ENCODE data around the gene KRT16.

DNA sequence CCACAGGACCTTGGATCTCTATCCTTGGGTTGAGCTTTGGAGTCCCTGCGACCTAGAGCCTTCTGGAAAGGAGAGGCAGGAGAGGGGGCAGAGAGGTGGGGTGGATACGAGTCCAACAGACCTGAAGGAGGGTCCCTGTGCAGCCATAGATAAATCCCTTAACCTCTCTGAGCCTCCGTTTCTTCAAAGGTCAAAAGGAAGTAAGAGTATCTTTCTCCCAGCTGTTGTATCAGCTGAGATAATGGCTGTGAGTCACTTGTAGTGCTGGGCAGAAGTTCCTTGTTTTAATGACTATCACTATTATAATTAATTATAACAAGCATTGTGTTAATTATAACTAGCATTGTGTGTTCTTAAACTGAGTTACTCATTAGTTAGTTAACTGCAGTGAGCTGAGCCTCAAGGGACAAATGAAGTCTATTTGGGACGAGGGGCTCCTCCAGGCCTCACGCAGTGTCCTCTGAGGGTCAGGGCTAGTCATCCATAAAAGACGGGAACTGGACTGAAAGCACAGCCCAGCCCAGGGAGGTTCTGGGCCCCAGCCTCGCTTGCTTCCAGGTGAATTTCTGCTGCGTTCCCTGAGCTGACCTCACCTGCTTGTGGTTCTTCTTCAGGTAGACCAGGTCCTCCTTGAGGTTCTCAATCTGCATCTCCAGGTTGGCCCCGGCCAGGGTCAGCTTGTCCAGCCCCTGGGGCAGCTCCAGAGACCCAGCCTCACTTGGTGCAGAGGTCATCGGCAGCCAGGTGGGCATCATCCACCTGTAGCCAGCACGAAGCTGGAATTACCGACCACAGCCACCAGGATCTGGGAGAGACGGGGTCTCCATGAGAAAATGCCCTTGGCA lies 17.5 kb upstream of the KRT16 start:
- no peak for TF ChIP-seq GATA2 (IDR thresholded peaks at IDR 0.05; ENCODE audit: low read depth, low read length)
- TF ChIP-seq GATA3 (IDR thresholded peaks at IDR 0.05; ENCODE audit: low read depth, low read length) = no peak

Data from SH-SY5Y (cell line).